ENCODE measurements around the gene ANKZF1. TPM values are rescaled to one million over a fixed set of nuclear protein-coding genes. Genes with fewer than 3 reads are reported as not detected.

ANKZF1 gene
- total and polyA plus RNA-seq, 4 experiments from 2014 or later, result 22.1 to 260 (median 147) TPM

DNA sequence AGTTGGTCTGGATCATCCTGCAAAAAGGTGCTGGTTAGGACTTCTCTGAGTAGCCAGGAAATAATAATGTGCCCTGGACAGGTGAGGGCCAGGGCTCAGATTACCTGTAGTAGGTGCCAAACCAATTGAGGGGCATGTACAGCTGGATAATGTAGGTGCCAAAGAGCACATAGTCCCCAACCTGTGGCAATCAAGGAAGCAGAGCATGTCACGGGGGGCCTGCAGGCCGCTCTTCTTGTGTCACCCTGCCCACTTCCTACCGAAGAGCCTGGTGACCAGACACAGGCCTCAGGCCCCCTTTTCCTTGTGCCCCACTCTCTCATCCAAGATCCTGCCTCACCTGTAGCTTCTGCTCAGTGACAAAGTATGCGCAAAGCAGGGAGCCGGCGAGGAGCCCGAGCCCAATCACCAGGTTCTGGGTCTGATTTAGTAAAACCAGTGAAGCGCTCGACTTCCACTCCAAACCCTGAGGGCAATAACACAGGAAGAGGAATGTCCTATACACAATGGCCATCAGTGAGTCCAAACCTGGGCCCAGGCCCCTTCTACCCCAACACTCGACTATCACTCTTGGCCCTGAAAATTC lies 16.0 kb upstream of the ANKZF1 start:
- Histone ChIP-seq H3K27me3 (ENCODE audit: insufficient read depth, low read length) (no peaks in the 10 kb centered on the region), H3K9me3 (ENCODE audit: control insufficient read depth in 1 of 2, low read length in 2 of 2) (no peaks in the 10 kb centered on the region), H3K4me1 (ENCODE audit: insufficient read depth, low read length) (peaks cover 32% of the 10 kb centered on the region), H3K27ac (ENCODE audit: low read depth, low read length) (no peak overlapping the region), H3K36me3 (ENCODE audit: insufficient read depth, low read length) (peaks cover 12% of the 10 kb centered on the region), H3K4me3 (ENCODE audit: low read length in 2 of 2) (no peak overlapping the region)
- Mint-ChIP-seq H3K36me3 (peaks cover 6 to 19% of the 10 kb centered on the region in 2 donors), H3K27ac (peak overlapping the region in 3 of 7 donors; percentile 48 to 72 (median 54)), H3K4me3 (no peak overlapping the region), H3K9me3 (peaks cover 0 to 2% (median 0%) of the 10 kb centered on the region in 8 donors), H3K4me1 (peaks cover 18 to 43% (median 29%) of the 10 kb centered on the region in 4 donors), H3K27me3 (no peaks in the 10 kb centered on the region)
- POLR2A ChIA-PET (ENCODE audit: partially characterized antibody), result interaction anchor here (0.7 to 15.3 kb wide), 4 partner anchors 13 to 40 kb away, joined by 3 to 424 read pairs (median 16); partner anchors contain the start of genes ANKZF1, ATG9A, CNPPD1 and RETREG2
- intact Hi-C loops (cut with micrococcal nuclease), result loop anchor here (10.0 kb wide), 1 partner anchor 159 kb away; no protein-coding TSS in a partner anchor
- CTCF ChIA-PET (ENCODE audit: partially characterized antibody), result interaction anchor here (0.8 to 14.5 kb wide), 8 partner anchors 11 to 86 kb away, joined by 3 to 253 read pairs (median 4); partner anchors contain the start of genes CNPPD1, DNAJB2, NHEJ1 and RETREG2
- no peak for DNase-seq

DNA sequence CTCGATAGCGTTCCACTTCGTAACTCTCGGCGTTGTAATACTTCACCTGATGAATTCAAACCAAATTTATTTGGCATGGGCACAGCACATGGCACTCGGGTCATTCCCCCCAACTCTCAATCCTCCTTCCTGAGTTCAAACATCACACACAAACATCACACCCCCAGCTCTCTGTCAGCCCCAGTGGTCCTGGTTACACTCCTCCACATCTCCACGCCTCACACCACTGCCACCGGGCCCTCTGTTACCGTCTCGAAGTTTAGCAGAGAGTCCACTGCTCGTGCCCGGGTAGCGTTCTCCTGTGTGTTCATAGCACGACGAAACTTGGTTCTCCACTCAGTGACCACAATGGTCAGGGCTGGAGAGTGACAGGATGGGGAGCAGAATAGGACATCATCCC lies 15.5 kb upstream of the ANKZF1 start:
- H3K4me3 ChIP-seq (ENCODE audit: low read length in 2 of 2), result no peak overlapping the region
- H3K36me3 Mint-ChIP-seq, result peaks cover 3 to 16% of the 10 kb centered on the region in 2 donors
- H3K9me3 ChIP-seq (ENCODE audit: control insufficient read depth in 1 of 2, low read length in 2 of 2), result no peaks in the 10 kb centered on the region
- no peaks in the 10 kb centered on the region for H3K27me3 Mint-ChIP-seq
- no peak for DNase-seq
- H3K36me3 ChIP-seq (ENCODE audit: insufficient read depth, low read length), result peaks cover 7% of the 10 kb centered on the region
- peaks cover 38% of the 10 kb centered on the region for H3K4me1 ChIP-seq (ENCODE audit: insufficient read depth, low read length)
- no peak overlapping the region for H3K4me3 Mint-ChIP-seq
- ChIA-PET POLR2A (ENCODE audit: partially characterized antibody) (interaction anchor here (1.0 to 15.3 kb wide), 3 partner anchors 13 to 54 kb away, joined by 3 to 424 read pairs (median 7); partner anchors contain the start of genes CNPPD1, NHEJ1, RETREG2 and SLC23A3), CTCF (ENCODE audit: partially characterized antibody) (interaction anchor here (1.3 to 14.5 kb wide), 5 partner anchors 36 to 156 kb away, joined by 4 to 253 read pairs (median 11); partner anchors contain the start of genes CNPPD1, NHEJ1, RETREG2 and SLC23A3)
- intact Hi-C loops (cut with micrococcal nuclease), result loop anchor here (10.0 kb wide), 1 partner anchor 159 kb away; no protein-coding TSS in a partner anchor
- peaks cover 14 to 41% (median 29%) of the 10 kb centered on the region in 4 donors for H3K4me1 Mint-ChIP-seq
- H3K27ac ChIP-seq (ENCODE audit: low read depth, low read length), result no peak overlapping the region
- peaks cover 0 to 2% (median 0%) of the 10 kb centered on the region in 8 donors for H3K9me3 Mint-ChIP-seq
- H3K27me3 ChIP-seq (ENCODE audit: insufficient read depth, low read length), result no peaks in the 10 kb centered on the region
- peak overlapping the region in 3 of 7 donors; percentile 45 to 69 (median 63) for H3K27ac Mint-ChIP-seq

DNA sequence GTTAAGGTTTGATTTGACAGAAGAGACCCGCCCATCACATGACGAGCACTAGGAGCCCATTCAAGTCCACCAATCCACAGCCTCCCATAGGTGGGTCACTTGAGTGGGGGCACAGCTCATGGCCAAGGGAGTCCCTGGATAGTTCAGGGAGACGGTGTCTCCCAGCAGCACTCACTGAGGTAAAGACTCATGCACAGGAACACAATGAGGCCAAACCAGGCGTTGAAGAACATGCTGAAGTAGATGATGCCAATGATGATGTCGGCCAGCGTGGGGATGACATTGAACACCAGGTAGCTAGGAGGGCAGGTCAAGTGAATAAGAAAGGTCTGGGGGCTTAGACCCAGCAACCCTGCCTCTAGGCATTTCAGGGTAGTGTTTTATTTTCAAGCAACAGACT lies 14.8 kb upstream of the ANKZF1 start:
- POLR2A ChIA-PET (ENCODE audit: partially characterized antibody), result interaction anchor here (1.0 to 15.3 kb wide), 7 partner anchors 8 to 55 kb away, joined by 3 to 424 read pairs (median 7); partner anchors contain the start of genes ANKZF1, ATG9A, CNPPD1 and NHEJ1
- DNase-seq, result no peak
- peaks cover 0 to 2% (median 0%) of the 10 kb centered on the region in 8 donors for H3K9me3 Mint-ChIP-seq
- no peak overlapping the region for H3K4me3 Mint-ChIP-seq
- H3K27ac Mint-ChIP-seq, result no peak overlapping the region
- no peak overlapping the region for H3K27ac ChIP-seq (ENCODE audit: low read depth, low read length)
- no peaks in the 10 kb centered on the region for H3K9me3 ChIP-seq (ENCODE audit: control insufficient read depth in 1 of 2, low read length in 2 of 2)
- H3K27me3 ChIP-seq (ENCODE audit: insufficient read depth, low read length), result no peaks in the 10 kb centered on the region
- peaks cover 0 to 14% of the 10 kb centered on the region in 2 donors for H3K36me3 Mint-ChIP-seq
- H3K4me3 ChIP-seq (ENCODE audit: low read length in 2 of 2), result no peak overlapping the region
- H3K4me1 Mint-ChIP-seq, result peaks cover 14 to 41% (median 26%) of the 10 kb centered on the region in 4 donors
- peaks cover 42% of the 10 kb centered on the region for H3K4me1 ChIP-seq (ENCODE audit: insufficient read depth, low read length)
- H3K27me3 Mint-ChIP-seq, result no peaks in the 10 kb centered on the region
- CTCF ChIA-PET (ENCODE audit: partially characterized antibody), result interaction anchor here (1.3 to 14.5 kb wide), 6 partner anchors 35 to 157 kb away, joined by 4 to 253 read pairs (median 8); partner anchors contain the start of genes CNPPD1, NHEJ1, RETREG2 and SLC23A3
- intact Hi-C loops (cut with micrococcal nuclease), result loop anchor here (10.0 kb wide), 1 partner anchor 160 kb away; no protein-coding TSS in a partner anchor
- peaks cover under 1% of the 10 kb centered on the region for H3K36me3 ChIP-seq (ENCODE audit: insufficient read depth, low read length)

GRCh38 chr2:219215871-219216534 lies 13.6 kb upstream of the ANKZF1 start:
- Mint-ChIP-seq H3K36me3 (peaks cover 3 to 22% of the 10 kb centered on the region in 2 donors), H3K27me3 (no peaks in the 10 kb centered on the region), H3K9me3 (peaks cover 0 to 2% (median 0%) of the 10 kb centered on the region in 8 donors), H3K4me1 (peaks cover 12 to 30% (median 22%) of the 10 kb centered on the region in 4 donors), H3K27ac (peak overlapping the region in 1 of 7 donors; percentile 46), H3K4me3 (no peak overlapping the region)
- ChIA-PET CTCF (ENCODE audit: partially characterized antibody) (interaction anchor here (1.1 to 14.5 kb wide), 8 partner anchors 34 to 158 kb away, joined by 3 to 253 read pairs (median 5); partner anchors contain the start of genes CNPPD1, NHEJ1, RETREG2 and SLC23A3), POLR2A (ENCODE audit: partially characterized antibody) (interaction anchor here (0.7 to 15.3 kb wide), 9 partner anchors 9 to 56 kb away, joined by 3 to 424 read pairs (median 5); partner anchors contain the start of genes ANKZF1, ATG9A, CNPPD1 and GLB1L)
- Histone ChIP-seq H3K36me3 (ENCODE audit: insufficient read depth, low read length) (peaks cover 11% of the 10 kb centered on the region), H3K27me3 (ENCODE audit: insufficient read depth, low read length) (no peaks in the 10 kb centered on the region), H3K4me1 (ENCODE audit: insufficient read depth, low read length) (peaks cover 29% of the 10 kb centered on the region), H3K27ac (ENCODE audit: low read depth, low read length) (no peak overlapping the region), H3K9me3 (ENCODE audit: control insufficient read depth in 1 of 2, low read length in 2 of 2) (no peaks in the 10 kb centered on the region), H3K4me3 (ENCODE audit: low read length in 2 of 2) (no peak overlapping the region)
- DNase-seq, result no peak
- intact Hi-C loops (cut with micrococcal nuclease), result loop anchor here (10.0 kb wide), 1 partner anchor 161 kb away; no protein-coding TSS in a partner anchor

DNA sequence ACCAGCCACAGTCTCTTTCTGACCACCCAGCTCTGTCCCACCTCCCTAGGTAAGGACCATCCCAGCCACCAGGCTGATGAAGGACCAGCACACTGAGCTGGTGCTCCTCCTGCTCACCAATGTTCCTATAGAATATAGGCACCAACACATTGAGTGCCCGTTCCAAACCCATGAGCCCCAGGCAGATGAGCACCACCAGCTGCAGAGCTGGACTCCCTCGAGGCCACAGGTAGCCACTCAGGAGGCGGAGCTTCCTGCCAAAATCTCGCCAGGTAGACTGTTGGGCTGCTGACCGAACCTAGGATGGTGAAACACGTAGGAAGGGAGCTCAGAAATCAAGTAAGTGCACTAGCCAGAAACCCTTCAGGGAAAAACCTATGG lies 13.1 kb upstream of the ANKZF1 start:
- intact Hi-C loops (cut with micrococcal nuclease), result loop anchor here (10.0 kb wide), 1 partner anchor 162 kb away; no protein-coding TSS in a partner anchor
- Histone ChIP-seq H3K9me3 (ENCODE audit: control insufficient read depth in 1 of 2, low read length in 2 of 2) (no peaks in the 10 kb centered on the region), H3K36me3 (ENCODE audit: insufficient read depth, low read length) (peaks cover 14% of the 10 kb centered on the region), H3K27me3 (ENCODE audit: insufficient read depth, low read length) (no peaks in the 10 kb centered on the region), H3K27ac (ENCODE audit: low read depth, low read length) (no peak overlapping the region), H3K4me3 (ENCODE audit: low read length in 2 of 2) (no peak overlapping the region), H3K4me1 (ENCODE audit: insufficient read depth, low read length) (peaks cover 24% of the 10 kb centered on the region)
- H3K4me3 Mint-ChIP-seq, result peak overlapping the region in 1 of 8 donors; percentile 57
- H3K27me3 Mint-ChIP-seq, result no peaks in the 10 kb centered on the region
- CTCF ChIA-PET (ENCODE audit: partially characterized antibody), result interaction anchor here (1.1 to 14.5 kb wide), 7 partner anchors 33 to 83 kb away, joined by 3 to 253 read pairs (median 6); partner anchors contain the start of genes CNPPD1, NHEJ1, RETREG2 and SLC23A3
- H3K4me1 Mint-ChIP-seq, result peaks cover 8 to 26% (median 19%) of the 10 kb centered on the region in 4 donors
- H3K9me3 Mint-ChIP-seq, result peaks cover 0 to 2% (median 0%) of the 10 kb centered on the region in 8 donors
- H3K27ac Mint-ChIP-seq, result peak overlapping the region in 4 of 7 donors; percentile 36 to 70 (median 42)
- peaks cover 6 to 23% of the 10 kb centered on the region in 2 donors for H3K36me3 Mint-ChIP-seq
- POLR2A ChIA-PET (ENCODE audit: partially characterized antibody), result interaction anchor here (0.9 to 15.3 kb wide), 6 partner anchors 13 to 43 kb away, joined by 3 to 424 read pairs (median 42); partner anchors contain the start of genes ANKZF1, ATG9A, CNPPD1 and GLB1L
- no peak for DNase-seq

DNA sequence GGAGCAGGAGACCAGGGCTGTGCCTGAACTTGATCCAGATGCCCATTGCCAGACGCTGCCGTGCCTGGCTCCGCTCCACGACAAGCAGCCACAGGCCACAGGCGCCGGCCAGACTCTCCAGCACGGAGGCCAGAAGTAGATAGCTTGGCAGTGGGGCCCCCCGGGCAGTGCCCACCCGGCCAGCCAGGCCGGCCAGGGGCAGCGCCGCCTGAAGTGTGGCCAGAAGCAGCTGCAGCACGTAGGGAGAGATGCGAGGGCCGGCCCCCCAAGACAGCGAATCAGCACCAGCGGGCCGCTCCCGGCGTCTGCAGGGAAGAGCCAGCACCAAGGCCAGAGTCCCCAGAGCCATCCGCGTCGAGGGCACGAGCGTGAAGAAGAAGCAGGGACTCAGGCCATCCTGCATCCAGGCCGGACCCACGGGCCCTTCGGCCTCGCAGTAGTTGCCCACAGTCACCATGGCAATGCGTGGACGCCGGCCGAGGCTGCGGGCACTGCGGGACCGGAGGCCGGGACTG lies 11.3 kb upstream of the ANKZF1 start:
- intact Hi-C loops (cut with micrococcal nuclease), result loop anchor here (2.0 to 10.0 kb wide), 3 partner anchors 47 to 163 kb away; partner anchors contain the start of genes NHEJ1 and SLC23A3
- DNase-seq, result peak in 3 of 5 donors; percentile 28 to 51 (median 37)
- POLR2A ChIA-PET (ENCODE audit: partially characterized antibody), result interaction anchor here (0.7 to 15.3 kb wide), 14 partner anchors 10 to 77 kb away, joined by 3 to 424 read pairs (median 22); partner anchors contain the start of genes ANKZF1, ATG9A, CNPPD1 and DNAJB2
- peak overlapping the region; percentile 74 to 96 (median 88) for H3K27ac Mint-ChIP-seq
- H3K4me3 Mint-ChIP-seq, result peak overlapping the region; percentile 81 to 93 (median 84)
- CTCF ChIA-PET (ENCODE audit: partially characterized antibody), result interaction anchor here (1.0 to 14.5 kb wide), 7 partner anchors 9 to 76 kb away, joined by 3 to 253 read pairs (median 4); partner anchors contain the start of genes CNPPD1, GLB1L, NHEJ1 and RETREG2
- peaks cover 24% of the 10 kb centered on the region for H3K4me1 ChIP-seq (ENCODE audit: insufficient read depth, low read length)
- H3K4me3 ChIP-seq (ENCODE audit: low read length in 2 of 2), result peak overlapping the region; percentile 49 to 68
- no peaks in the 10 kb centered on the region for H3K27me3 Mint-ChIP-seq
- no peaks in the 10 kb centered on the region for H3K9me3 ChIP-seq (ENCODE audit: control insufficient read depth in 1 of 2, low read length in 2 of 2)
- peaks cover 10 to 29% of the 10 kb centered on the region in 2 donors for H3K36me3 Mint-ChIP-seq
- no peaks in the 10 kb centered on the region for H3K27me3 ChIP-seq (ENCODE audit: insufficient read depth, low read length)
- H3K36me3 ChIP-seq (ENCODE audit: insufficient read depth, low read length), result peaks cover 29% of the 10 kb centered on the region
- H3K27ac ChIP-seq (ENCODE audit: low read depth, low read length), result peak overlapping the region; percentile 53
- H3K9me3 Mint-ChIP-seq, result no peaks in the 10 kb centered on the region
- H3K4me1 Mint-ChIP-seq, result peaks cover 8 to 25% (median 19%) of the 10 kb centered on the region in 4 donors

Data from CD4-positive, alpha-beta memory T cell (primary cell).